Neural crest cell (in vitro differentiated cells): ENCODE data around the gene PIMREG. TPM values are rescaled to one million over a fixed set of nuclear protein-coding genes. Genes with fewer than 3 reads are reported as not detected.
A peak's percentile ranks its signal among the peaks of the same experiment; 100 is the strongest.

Experiments
- DNase-seq: peaks from one replicate; pipeline ENCODE4 v3.0.0; 2021; ENCODE audit warnings: low read depth, mixed read lengths, low spot score
- H3K27ac Mint-ChIP-seq: one replicate; pipeline ENCODE4 v1.8.0; 2021; ENCODE audit warnings: mild to moderate bottlenecking, mixed read lengths; ENCODE audit not compliant: unreplicated experiment
- H3K27me3 Mint-ChIP-seq: 2 replicates; pipeline ENCODE4 v1.8.0; 2021; ENCODE audit warnings: low read depth, mild to moderate bottlenecking, mixed read lengths
- H3K36me3 Mint-ChIP-seq: 2 replicates; pipeline ENCODE4 v1.8.0; 2021; ENCODE audit warnings: low read depth, mild to moderate bottlenecking, mixed read lengths
- H3K4me1 Mint-ChIP-seq: 2 replicates; pipeline ENCODE4 v1.8.0; 2021; ENCODE audit warnings: mixed read lengths
- H3K4me3 Mint-ChIP-seq: one replicate; pipeline ENCODE4 v1.8.0; 2021; ENCODE audit warnings: mild to moderate bottlenecking, mixed read lengths
- H3K9me3 Mint-ChIP-seq: 2 replicates; pipeline ENCODE4 v1.8.0; 2021; ENCODE audit warnings: mixed read lengths
- CTCF ChIP-seq: fragments of 200-600 bp; sonication (generic); conservative IDR thresholded peaks from 2 replicates; pipeline ENCODE4 v1.5.0; 2021; ENCODE audit warnings: antibody characterized with exemption, mild to moderate bottlenecking
- total RNA-seq: library from RNA; stranded (reverse); gene quantifications from 2 replicates; pipeline ENCODE4 v1.2.1, GENCODE V29; 2021

PIMREG gene
- total RNA-seq, 1 donor from 2014 or later = 115 TPM

- Mint-ChIP-seq H3K4me1 (peaks cover 28% of the 10 kb centered on the region), H3K4me3 (no peak overlapping the region), H3K36me3 (peaks cover 7% of the 10 kb centered on the region), H3K9me3 (peaks cover 4% of the 10 kb centered on the region), H3K27ac (no peak overlapping the region), H3K27me3 (peaks cover 3% of the 10 kb centered on the region)
- no peak for DNase-seq
- no peak for TF ChIP-seq CTCF
These were observed 19.6 kb downstream of the PIMREG start for GRCh38 chr17:6463616-6464445.

DNA sequence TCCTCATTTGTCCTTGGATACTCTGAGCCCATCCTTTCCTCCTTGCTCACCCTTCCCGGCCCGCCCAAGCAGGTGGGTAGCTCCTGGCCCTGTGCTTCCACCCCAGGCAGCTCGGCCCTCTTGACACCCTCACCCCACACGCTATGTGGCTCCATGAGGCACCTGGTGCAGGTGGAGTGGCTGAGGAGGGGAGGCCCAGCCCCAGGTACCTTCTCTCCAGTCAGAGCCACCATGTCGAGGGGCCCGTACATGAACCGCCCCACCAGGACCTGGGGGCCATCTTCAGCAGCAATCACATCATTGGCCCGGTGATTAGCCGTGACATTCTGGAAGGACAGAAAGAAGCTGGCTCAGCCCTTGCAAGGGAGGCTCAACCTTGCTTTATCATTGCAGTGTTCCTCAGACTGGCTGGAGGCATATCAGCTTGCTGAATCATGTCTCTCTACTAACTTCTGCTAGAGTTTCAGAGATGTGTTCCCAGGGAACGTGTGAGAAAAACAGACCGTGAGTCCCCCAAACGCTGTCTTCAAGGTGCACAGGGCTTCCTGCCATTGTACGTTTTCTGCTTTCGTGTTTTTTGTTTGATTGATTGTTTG is 20.3 kb downstream of the PIMREG start:
- peaks cover 3% of the 10 kb centered on the region for H3K27me3 Mint-ChIP-seq
- no peak overlapping the region for H3K27ac Mint-ChIP-seq
- TF ChIP-seq CTCF = no peak
- DNase-seq = no peak
- H3K36me3 Mint-ChIP-seq = peaks cover 7% of the 10 kb centered on the region
- no peak overlapping the region for H3K4me3 Mint-ChIP-seq
- H3K4me1 Mint-ChIP-seq = peaks cover 28% of the 10 kb centered on the region
- H3K9me3 Mint-ChIP-seq = peaks cover 4% of the 10 kb centered on the region

DNA sequence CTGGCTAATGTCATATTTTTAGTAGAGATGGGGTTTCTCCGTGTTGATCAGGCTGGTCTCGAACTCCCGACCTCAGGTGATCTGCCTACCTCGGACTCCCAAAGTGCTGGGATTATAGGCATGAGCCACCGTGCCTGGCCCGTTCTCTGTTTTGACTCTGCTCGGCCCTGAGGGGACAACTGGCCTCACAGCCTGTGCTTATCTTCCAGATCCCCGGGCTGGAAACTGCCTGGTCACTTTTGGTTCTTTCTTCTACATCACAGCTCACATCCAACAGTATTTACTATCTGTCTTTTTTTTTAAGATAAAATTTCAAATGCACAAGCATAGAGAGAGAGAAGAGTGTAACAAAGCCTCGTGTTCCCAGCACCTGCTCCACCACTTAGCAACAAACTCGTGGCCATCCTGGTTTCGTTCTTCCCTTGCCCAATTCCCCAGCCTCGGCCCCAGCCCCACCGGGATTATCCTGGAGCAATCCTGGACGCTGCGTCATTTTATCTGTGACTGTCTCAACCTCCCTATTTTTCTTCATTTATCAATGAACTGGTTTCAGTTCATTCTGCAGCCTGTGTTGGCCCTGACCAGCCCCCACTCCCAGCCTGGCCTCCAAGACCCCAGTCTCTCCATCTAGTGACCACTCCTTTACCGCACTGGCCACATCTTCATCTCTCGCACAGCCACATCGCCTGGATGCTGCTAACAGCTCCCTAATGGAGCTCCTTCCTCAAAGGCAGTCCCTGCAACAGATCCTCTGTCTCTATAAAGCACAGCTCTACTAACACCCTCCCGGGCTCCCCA is 21.1 kb downstream of the PIMREG start:
- H3K36me3 Mint-ChIP-seq = peaks cover 7% of the 10 kb centered on the region
- H3K4me3 Mint-ChIP-seq = no peak overlapping the region
- TF ChIP-seq CTCF = no peak
- peak overlapping the region; percentile 47 for H3K27ac Mint-ChIP-seq
- DNase-seq = no peak
- peaks cover 24% of the 10 kb centered on the region for H3K4me1 Mint-ChIP-seq
- peaks cover 4% of the 10 kb centered on the region for H3K9me3 Mint-ChIP-seq
- H3K27me3 Mint-ChIP-seq = no peaks in the 10 kb centered on the region

DNA sequence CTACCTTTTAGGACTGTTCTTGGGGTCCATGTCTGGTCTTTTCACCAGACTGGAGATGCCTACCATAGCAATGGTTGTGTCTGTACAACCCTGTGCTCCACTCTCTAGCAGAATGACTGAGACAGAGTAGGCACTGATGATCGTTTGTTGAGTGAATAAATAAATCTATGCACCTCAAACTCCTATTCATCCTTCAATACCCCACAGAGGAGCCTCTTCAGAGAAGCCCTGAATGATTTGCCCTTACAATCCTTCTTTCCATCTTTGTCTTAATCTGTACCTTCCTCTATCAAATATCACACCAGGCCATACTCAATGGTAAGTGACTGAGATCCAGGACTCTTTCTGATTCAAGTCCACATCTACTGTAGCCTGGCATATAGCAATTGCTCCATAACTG is 23.3 kb downstream of the PIMREG start:
- Mint-ChIP-seq H3K27me3 (no peaks in the 10 kb centered on the region), H3K4me1 (peaks cover 6% of the 10 kb centered on the region), H3K4me3 (no peak overlapping the region), H3K36me3 (peaks cover 7% of the 10 kb centered on the region), H3K27ac (no peak overlapping the region), H3K9me3 (peaks cover 4% of the 10 kb centered on the region)
- TF ChIP-seq CTCF = no peak
- DNase-seq = no peak

- peaks cover 4% of the 10 kb centered on the region for H3K9me3 Mint-ChIP-seq
- H3K36me3 Mint-ChIP-seq = peaks cover 7% of the 10 kb centered on the region
- no peaks in the 10 kb centered on the region for H3K27me3 Mint-ChIP-seq
- no peak for TF ChIP-seq CTCF
- H3K27ac Mint-ChIP-seq = no peak overlapping the region
- no peak for DNase-seq
- H3K4me3 Mint-ChIP-seq = no peak overlapping the region
- H3K4me1 Mint-ChIP-seq = peaks cover 8% of the 10 kb centered on the region
These were observed 24.0 kb downstream of the PIMREG start for GRCh38 chr17:6468051-6468790.
